SK-N-MC (cell line): ENCODE data around the gene TMPRSS6.

Experiments
- DNase-seq: peaks from one replicate; pipeline ENCODE4 v3.0.0-alpha.2; 2011; ENCODE audit warnings: low read depth, low spot score
- H3K27ac ChIP-seq: fragments of 200-600 bp; sonication (generic); 2 replicates; pipeline ENCODE4 v1.5.1; 2016; ENCODE audit warnings: mixed run types
- H3K36me3 ChIP-seq: fragments of 200-600 bp; sonication (generic); 2 replicates; pipeline ENCODE4 v1.6.1; 2017; ENCODE audit warnings: antibody characterized with exemption, low read length, mixed read lengths; ENCODE audit not compliant: insufficient read depth
- H3K4me3 ChIP-seq: fragments of 200-600 bp; sonication (generic); 2 replicates; pipeline ENCODE4 v1.5.1; 2016
- H3K9ac ChIP-seq: fragments of 200-600 bp; sonication (generic); 2 replicates; pipeline ENCODE4 v1.8.0; 2017; ENCODE audit warnings: mixed run types, mixed read lengths; ENCODE audit not compliant: insufficient read length
- H3K9me3 ChIP-seq: fragments of 200-600 bp; sonication (generic); 2 replicates; pipeline ENCODE4 v1.6.1; 2017; ENCODE audit warnings: low read depth, mild to moderate bottlenecking, antibody characterized with exemption, low read length, moderate library complexity, mixed read lengths
- EZH2 ChIP-seq: fragments of 200-600 bp; sonication (generic); IDR thresholded peaks from one replicate; pipeline ENCODE4 v1.6.1; 2017; ENCODE audit warnings: antibody characterized with exemption
- FOXP2 ChIP-seq: optimal IDR thresholded peaks from 2 replicates; pipeline ENCODE3; 2011; ENCODE audit warnings: mild to moderate bottlenecking, moderate library complexity; ENCODE audit not compliant: insufficient read depth; ENCODE audit errors: extremely low read length, control extremely low read depth
- POLR2AphosphoS5 ChIP-seq: IDR thresholded peaks from 2 replicates; pipeline ENCODE4 v1.6.1; 2012; ENCODE audit warnings: mild to moderate bottlenecking, low read depth, low read length, borderline replicate concordance

The TMPRSS6 gene

GRCh38 chr22:37109242-37109917, at the start of gene TMPRSS6:
TSS of gene TMPRSS6 (minus strand) at chr22:37109713. CDS start at chr22:37103417, 6,296 bp downstream.
- no peak for DNase-seq
- H3K27ac ChIP-seq: no peak within 1 kb of the TSS
- no peak within 1 kb of the TSS for H3K9ac ChIP-seq
- H3K36me3 ChIP-seq: no peaks in the 10 kb centered on the region
- H3K9me3 ChIP-seq: no peaks in the 10 kb centered on the region
- TF ChIP-seq FOXP2 (no peak), EZH2 (no peak), POLR2AphosphoS5 (no peak)
- no peak within 1 kb of the TSS for H3K4me3 ChIP-seq

GRCh38 chr22:37158963-37159290, 49.4 kb upstream of the TMPRSS6 start:
- no peak for DNase-seq
- no peaks in the 10 kb centered on the region for H3K9me3 ChIP-seq
- no peak for TF ChIP-seq POLR2AphosphoS5
- H3K27ac ChIP-seq: no peak overlapping the region
- no peaks in the 10 kb centered on the region for H3K36me3 ChIP-seq
- H3K9ac ChIP-seq: no peak overlapping the region
- no peak overlapping the region for H3K4me3 ChIP-seq

- no peak overlapping the region for H3K9ac ChIP-seq
- H3K27ac ChIP-seq: no peak overlapping the region
- DNase-seq: no peak
- H3K9me3 ChIP-seq: no peaks in the 10 kb centered on the region
- TF ChIP-seq EZH2: no peak
- no peak for TF ChIP-seq POLR2AphosphoS5
- no peak for TF ChIP-seq FOXP2
- no peak overlapping the region for H3K4me3 ChIP-seq
- H3K36me3 ChIP-seq: no peaks in the 10 kb centered on the region
These were observed 48.2 kb upstream of the TMPRSS6 start for GRCh38 chr22:37157516-37158285.

- Histone ChIP-seq H3K4me3 (no peak overlapping the region), H3K36me3 (no peaks in the 10 kb centered on the region), H3K9ac (no peak overlapping the region), H3K9me3 (no peaks in the 10 kb centered on the region), H3K27ac (no peak overlapping the region)
- DNase-seq: no peak
- TF ChIP-seq FOXP2: no peak
- TF ChIP-seq EZH2: no peak
- TF ChIP-seq POLR2AphosphoS5: no peak
These were observed 47.3 kb upstream of the TMPRSS6 start for GRCh38 chr22:37156686-37157435.

GRCh38 chr22:37155971-37156370, 46.5 kb upstream of the TMPRSS6 start:
- Histone ChIP-seq H3K9me3 (no peaks in the 10 kb centered on the region), H3K27ac (no peak overlapping the region), H3K9ac (no peak overlapping the region), H3K36me3 (no peaks in the 10 kb centered on the region), H3K4me3 (no peak overlapping the region)
- DNase-seq: no peak
- TF ChIP-seq POLR2AphosphoS5: no peak
- no peak for TF ChIP-seq EZH2
- TF ChIP-seq FOXP2: no peak

- no peak overlapping the region for H3K4me3 ChIP-seq
- TF ChIP-seq EZH2 (no peak), FOXP2 (no peak), POLR2AphosphoS5 (no peak)
- no peak overlapping the region for H3K9ac ChIP-seq
- H3K27ac ChIP-seq: no peak overlapping the region
- no peaks in the 10 kb centered on the region for H3K36me3 ChIP-seq
- no peak for DNase-seq
- no peaks in the 10 kb centered on the region for H3K9me3 ChIP-seq
These were observed 45.6 kb upstream of the TMPRSS6 start for GRCh38 chr22:37154925-37155712.

- Histone ChIP-seq H3K9me3 (no peaks in the 10 kb centered on the region), H3K9ac (no peak overlapping the region), H3K27ac (no peak overlapping the region), H3K36me3 (no peaks in the 10 kb centered on the region), H3K4me3 (no peak overlapping the region)
- DNase-seq: no peak
- TF ChIP-seq POLR2AphosphoS5 (no peak), EZH2 (no peak), FOXP2 (no peak)
These were observed 44.4 kb upstream of the TMPRSS6 start for GRCh38 chr22:37153901-37154300.

GRCh38 chr22:37151401-37151800, 41.9 kb upstream of the TMPRSS6 start:
- DNase-seq: no peak
- Histone ChIP-seq H3K9me3 (no peaks in the 10 kb centered on the region), H3K4me3 (no peak overlapping the region), H3K9ac (no peak overlapping the region), H3K27ac (no peak overlapping the region), H3K36me3 (no peaks in the 10 kb centered on the region)
- TF ChIP-seq POLR2AphosphoS5 (no peak), FOXP2 (no peak), EZH2 (no peak)
